ENCODE data around the gene BNIPL.

The BNIPL gene

GRCh38 chr1:151009674-151010345 lies 26.6 kb upstream of the BNIPL start:
- no peak for DNase-seq (ENCODE audit: extremely low read depth in 1 of 2, low read depth in 1 of 2)

- DNase-seq (ENCODE audit: extremely low read depth in 1 of 2, low read depth in 1 of 2): no peak
Observed at GRCh38 chr1:151010346-151010726, 26.1 kb upstream of the BNIPL start.

GRCh38 chr1:151011154-151011850 lies 25.1 kb upstream of the BNIPL start:
- DNase-seq (ENCODE audit: extremely low read depth in 1 of 2, low read depth in 1 of 2): no peak

GRCh38 chr1:151012684-151013471 lies 23.5 kb upstream of the BNIPL start:
- DNase-seq (ENCODE audit: extremely low read depth in 1 of 2, low read depth in 1 of 2): no peak

- no peak for DNase-seq (ENCODE audit: extremely low read depth in 1 of 2, low read depth in 1 of 2)
Observed at GRCh38 chr1:151013518-151013917, 22.9 kb upstream of the BNIPL start.

GRCh38 chr1:151024540-151025146 lies 11.7 kb upstream of the BNIPL start:
- DNase-seq (ENCODE audit: extremely low read depth in 1 of 2, low read depth in 1 of 2): peak in 1 of 2 donors; percentile 76

- no peak for DNase-seq (ENCODE audit: extremely low read depth in 1 of 2, low read depth in 1 of 2)
Observed at GRCh38 chr1:151026460-151026859, 9.9 kb upstream of the BNIPL start.

GRCh38 chr1:151032164-151032563 lies 4.2 kb upstream of the BNIPL start:
- DNase-seq (ENCODE audit: extremely low read depth in 1 of 2, low read depth in 1 of 2): no peak

- no peak for DNase-seq (ENCODE audit: extremely low read depth in 1 of 2, low read depth in 1 of 2)
Observed at GRCh38 chr1:151035167-151035566, 1.2 kb upstream of the BNIPL start.

- DNase-seq (ENCODE audit: extremely low read depth in 1 of 2, low read depth in 1 of 2): no peak
Observed at GRCh38 chr1:151037032-151037431, 646 bp downstream of the BNIPL start.

GRCh38 chr1:151039521-151039920 lies 3.1 kb downstream of the BNIPL start:
- DNase-seq (ENCODE audit: extremely low read depth in 1 of 2, low read depth in 1 of 2): no peak

GRCh38 chr1:151043163-151043562 lies 6.8 kb downstream of the BNIPL start:
- no peak for DNase-seq (ENCODE audit: extremely low read depth in 1 of 2, low read depth in 1 of 2)

GRCh38 chr1:151047591-151047924 lies 11.2 kb downstream of the BNIPL start, which contains the start of gene C1orf56:
C1orf56 (plus strand) TSS chr1:151047751; CDS start chr1:151047848, 97 bp downstream.
- DNase-seq (ENCODE audit: extremely low read depth in 1 of 2, low read depth in 1 of 2): peak in 1 of 2 donors; percentile 38

- DNase-seq (ENCODE audit: extremely low read depth in 1 of 2, low read depth in 1 of 2): peak in 1 of 2 donors; percentile 48
Observed at GRCh38 chr1:151047925-151048644, 11.7 kb downstream of the BNIPL start.

- DNase-seq (ENCODE audit: extremely low read depth in 1 of 2, low read depth in 1 of 2): no peak
Observed at GRCh38 chr1:151048645-151049032, 12.3 kb downstream of the BNIPL start.

GRCh38 chr1:151049458-151049857 lies 13.1 kb downstream of the BNIPL start:
- DNase-seq (ENCODE audit: extremely low read depth in 1 of 2, low read depth in 1 of 2): no peak

- no peak for DNase-seq (ENCODE audit: extremely low read depth in 1 of 2, low read depth in 1 of 2)
Observed at GRCh38 chr1:151050051-151050688, 13.8 kb downstream of the BNIPL start.

- no peak for DNase-seq (ENCODE audit: extremely low read depth in 1 of 2, low read depth in 1 of 2)
Observed at GRCh38 chr1:151051356-151052009, 15.1 kb downstream of the BNIPL start.

GRCh38 chr1:151054971-151055547 lies 18.7 kb downstream of the BNIPL start:
- no peak for DNase-seq (ENCODE audit: extremely low read depth in 1 of 2, low read depth in 1 of 2)

Data from stimulated activated CD8-positive, alpha-beta memory T cell treated with anti-CD3 and anti-CD28 coated beads, Interleukin-7, amount 100 ng/mL, for 48 hours (primary cell).